22Rv1 (cell line): ENCODE measurements around the gene USP32.

Experiments
- H3K27ac ChIP-seq: fragments of 450-650 bp; 2 replicates; pipeline ENCODE4 v1.5.1; 2017
- CTCF ChIP-seq: fragments of 450-650 bp; IDR thresholded peaks from 2 replicates; pipeline ENCODE4 v1.5.1; 2017; ENCODE audit warnings: mild to moderate bottlenecking
- ZFX ChIP-seq: fragments of 450-650 bp; IDR thresholded peaks from 2 replicates; pipeline ENCODE4 v1.6.1; 2017; ENCODE audit warnings: antibody characterized with exemption, borderline replicate concordance

Gene USP32

GRCh38 chr17:60153606-60154390 lies 238.1 kb downstream of the USP32 start:
- no peak overlapping the region for H3K27ac ChIP-seq
- no peak for TF ChIP-seq ZFX
- TF ChIP-seq CTCF, result no peak

- H3K27ac ChIP-seq, result no peak overlapping the region
- TF ChIP-seq CTCF, result no peak
- TF ChIP-seq ZFX, result no peak
These were observed 240.6 kb downstream of the USP32 start for GRCh38 chr17:60151355-60151754.

GRCh38 chr17:60149691-60150582 lies 242.0 kb downstream of the USP32 start, which contains the start of gene CA4:
CA4 (plus strand) TSS chr17:60149973; CDS start chr17:60150035, 62 bp downstream.
- no peak within 1 kb of the TSS for H3K27ac ChIP-seq
- no peak for TF ChIP-seq ZFX

- TF ChIP-seq CTCF, result no peak
- TF ChIP-seq ZFX, result no peak
- H3K27ac ChIP-seq, result no peak overlapping the region
These were observed 243.6 kb downstream of the USP32 start for GRCh38 chr17:60148373-60148772.

- no peak overlapping the region for H3K27ac ChIP-seq
- TF ChIP-seq ZFX, result no peak
- TF ChIP-seq CTCF, result no peak
These were observed 244.2 kb downstream of the USP32 start for GRCh38 chr17:60147553-60148223.

GRCh38 chr17:60146206-60146605 lies 245.7 kb downstream of the USP32 start:
- H3K27ac ChIP-seq, result no peak overlapping the region
- TF ChIP-seq ZFX (no peak), CTCF (no peak)
